ENCODE data around the gene SLC10A3. TPM values are rescaled to one million over a fixed set of nuclear protein-coding genes. Genes with fewer than 3 reads are reported as not detected.

The SLC10A3 gene
- total RNA-seq, 1 experiment from 2014 or later, result 17.9 TPM

GRCh38 chrX:154458116-154458953, 32.1 kb downstream of the SLC10A3 start, which contains the start of gene PLXNA3:
Gene PLXNA3, plus strand, starts transcription at chrX:154458281. Its CDS starts 1,903 bp downstream, at chrX:154460184.
- H3K27me3 Mint-ChIP-seq (ENCODE audit: insufficient read depth, unreplicated experiment), result peaks cover 23% of the 10 kb centered on the region
- peak within 1 kb of the TSS; percentile 20 for H3K27ac Mint-ChIP-seq (ENCODE audit: low read depth, unreplicated experiment)
- H3K4me1 Mint-ChIP-seq (ENCODE audit: insufficient read depth, unreplicated experiment), result peaks cover 10% of the 10 kb centered on the region
- peaks cover 11% of the 10 kb centered on the region for H3K36me3 Mint-ChIP-seq (ENCODE audit: insufficient read depth, unreplicated experiment)
- H3K9me3 Mint-ChIP-seq (ENCODE audit: unreplicated experiment), result no peaks in the 10 kb centered on the region
- intact Hi-C loops (cut with micrococcal nuclease), result no loop called here
- peak; percentile 28 for DNase-seq (ENCODE audit: unreplicated experiment)
- no TSS peak for BruUV-seq (replicated peaks)
- ChIA-PET POLR2A (interaction anchor here (0.7 to 1.9 kb wide), 7 partner anchors 20 to 90 kb away, joined by 3 to 12 read pairs (median 5); partner anchors contain the start of genes ATP6AP1, FAM3A, LAGE3 and SLC10A3), CTCF (no interaction called here)
- peak within 1 kb of the TSS; percentile 84 for H3K4me3 Mint-ChIP-seq (ENCODE audit: unreplicated experiment)
- no peak for TF ChIP-seq CTCF (IDR thresholded peaks at IDR 0.05; ENCODE audit: unreplicated experiment)

- POLR2A ChIA-PET, result interaction anchor here (0.6 to 1.9 kb wide), 9 partner anchors 11 to 89 kb away, joined by 3 to 7 read pairs (median 3); partner anchors contain the start of genes FAM50A, LAGE3 and SLC10A3
Measured at GRCh38 chrX:154457491-154458115, 32.8 kb downstream of the SLC10A3 start.

GRCh38 chrX:154452823-154453222, 37.6 kb downstream of the SLC10A3 start:
- ChIA-PET CTCF (interaction anchor here (0.6 to 1.3 kb wide), 3 partner anchors 8 to 81 kb away, joined by 3 read pairs; no protein-coding TSS in a partner anchor), POLR2A (no interaction called here)
- H3K36me3 Mint-ChIP-seq (ENCODE audit: insufficient read depth, unreplicated experiment), result peaks cover 30% of the 10 kb centered on the region
- H3K27ac Mint-ChIP-seq (ENCODE audit: low read depth, unreplicated experiment), result no peak overlapping the region
- BruUV-seq (replicated peaks), result no TSS peak
- H3K9me3 Mint-ChIP-seq (ENCODE audit: unreplicated experiment), result no peaks in the 10 kb centered on the region
- no peak for DNase-seq (ENCODE audit: unreplicated experiment)
- intact Hi-C loops (cut with micrococcal nuclease), result no loop called here
- H3K27me3 Mint-ChIP-seq (ENCODE audit: insufficient read depth, unreplicated experiment), result peaks cover 31% of the 10 kb centered on the region
- no peak overlapping the region for H3K4me3 Mint-ChIP-seq (ENCODE audit: unreplicated experiment)
- peaks cover 6% of the 10 kb centered on the region for H3K4me1 Mint-ChIP-seq (ENCODE audit: insufficient read depth, unreplicated experiment)
- no peak for TF ChIP-seq CTCF (IDR thresholded peaks at IDR 0.05; ENCODE audit: unreplicated experiment)

More at GRCh38 chrX:154457491-154458115, 32.8 kb downstream of the SLC10A3 start:
- Mint-ChIP-seq H3K9me3 (ENCODE audit: unreplicated experiment) (no peaks in the 10 kb centered on the region), H3K27ac (ENCODE audit: low read depth, unreplicated experiment) (peak overlapping the region; percentile 20), H3K4me1 (ENCODE audit: insufficient read depth, unreplicated experiment) (peaks cover 10% of the 10 kb centered on the region), H3K36me3 (ENCODE audit: insufficient read depth, unreplicated experiment) (peaks cover 11% of the 10 kb centered on the region), H3K4me3 (ENCODE audit: unreplicated experiment) (peak overlapping the region; percentile 84), H3K27me3 (ENCODE audit: insufficient read depth, unreplicated experiment) (peaks cover 30% of the 10 kb centered on the region)
- DNase-seq (ENCODE audit: unreplicated experiment), result peak; percentile 25
- no peak for TF ChIP-seq CTCF (IDR thresholded peaks at IDR 0.05; ENCODE audit: unreplicated experiment)
- no TSS peak for BruUV-seq (replicated peaks)
- CTCF ChIA-PET, result no interaction called here
- intact Hi-C loops (cut with micrococcal nuclease), result no loop called here

GRCh38 chrX:154450312-154450711, 40.1 kb downstream of the SLC10A3 start:
- no peaks in the 10 kb centered on the region for H3K9me3 Mint-ChIP-seq (ENCODE audit: unreplicated experiment)
- POLR2A ChIA-PET, result no interaction called here
- H3K27me3 Mint-ChIP-seq (ENCODE audit: insufficient read depth, unreplicated experiment), result peaks cover 50% of the 10 kb centered on the region
- no TSS peak for BruUV-seq (replicated peaks)
- H3K27ac Mint-ChIP-seq (ENCODE audit: low read depth, unreplicated experiment), result no peak overlapping the region
- TF ChIP-seq CTCF (IDR thresholded peaks at IDR 0.05; ENCODE audit: unreplicated experiment), result no peak
- H3K4me1 Mint-ChIP-seq (ENCODE audit: insufficient read depth, unreplicated experiment), result no peaks in the 10 kb centered on the region
- DNase-seq (ENCODE audit: unreplicated experiment), result no peak
- H3K4me3 Mint-ChIP-seq (ENCODE audit: unreplicated experiment), result no peak overlapping the region
- peaks cover 31% of the 10 kb centered on the region for H3K36me3 Mint-ChIP-seq (ENCODE audit: insufficient read depth, unreplicated experiment)
- CTCF ChIA-PET, result no interaction called here
- intact Hi-C loops (cut with micrococcal nuclease), result no loop called here

All from MCF 10A (cell line).